Motor neuron (in vitro differentiated cells): Measurements from ENCODE around the gene RNF224. TPM values are rescaled to one million over a fixed set of nuclear protein-coding genes. Genes with fewer than 3 reads are reported as not detected.
"Not testable (repeated sequence)": the region's sequence is repeated elsewhere in the genome, so short reads cannot be mapped to it uniquely, and the experiment has no call there.

Source experiments
- ATAC-seq, 8 experiments: fragments of 200-7000 bp; cut with Tn5 transposase; replicated peaks in 6 of 8; 2 replicates each; pipeline ENCODE4 v1.8.0; 2021; ENCODE audit warnings: mild to moderate bottlenecking in 8 of 8, moderate library complexity in 8 of 8
- H3K27ac ChIP-seq, 2 donors: fragments of 250-450 bp; sonication (Bioruptor Pico); 2 replicates each; pipeline ENCODE4 v1.9.0; 2021; ENCODE audit warnings: antibody characterized with exemption in 2 of 2, mild to moderate bottlenecking in 2 of 2, moderate library complexity in 1 of 2
- H3K4me1 ChIP-seq, 2 donors: fragments of 250-450 bp; sonication (Bioruptor Pico); replicated peaks in 1 of 2; 2 replicates each; pipeline ENCODE4 v1.6.1; 2021; ENCODE audit warnings: antibody characterized with exemption in 2 of 2, mild to moderate bottlenecking in 2 of 2, moderate library complexity in 1 of 2
- H3K4me3 ChIP-seq, 5 donors: fragments of 250-450 bp; sonication (Bioruptor Pico); 2 replicates each; pipeline ENCODE4 v1.9.0; 2021; ENCODE audit warnings: antibody characterized with exemption in 5 of 5, mild to moderate bottlenecking in 5 of 5, moderate library complexity in 4 of 5
- WGBS, 10 experiments: fragments of 450-650 bp; shearing (Covaris generic); methylation state at CpG; one replicate each; pipeline ENCODE4 v1.0.0; 2022; 5-methylcytosine and 5-hydroxymethylcytosine counted together
- in situ Hi-C, 9 experiments: fragments of 400-800 bp; cut with MboI; loops; one replicate each; pipeline ENCODE4 v1.15.0; 2021; ENCODE audit warnings: low sequenced_read_pairs in 9 of 9, low pct_unique_long_range_greater_than_20kb in 2 of 9; ENCODE audit not compliant: unreplicated experiment in 9 of 9
- total RNA-seq, 8 experiments: library from RNA; unstranded; fragments of 300-600 nt; gene quantifications; 2 replicates each; pipeline versions ENCODE4 v1.2.3 to v1.2.4, GENCODE V29; 2022

Gene RNF224
- total RNA-seq, 8 experiments from 2014 or later: 0.23 to 1.1 (median 0.46) TPM

DNA sequence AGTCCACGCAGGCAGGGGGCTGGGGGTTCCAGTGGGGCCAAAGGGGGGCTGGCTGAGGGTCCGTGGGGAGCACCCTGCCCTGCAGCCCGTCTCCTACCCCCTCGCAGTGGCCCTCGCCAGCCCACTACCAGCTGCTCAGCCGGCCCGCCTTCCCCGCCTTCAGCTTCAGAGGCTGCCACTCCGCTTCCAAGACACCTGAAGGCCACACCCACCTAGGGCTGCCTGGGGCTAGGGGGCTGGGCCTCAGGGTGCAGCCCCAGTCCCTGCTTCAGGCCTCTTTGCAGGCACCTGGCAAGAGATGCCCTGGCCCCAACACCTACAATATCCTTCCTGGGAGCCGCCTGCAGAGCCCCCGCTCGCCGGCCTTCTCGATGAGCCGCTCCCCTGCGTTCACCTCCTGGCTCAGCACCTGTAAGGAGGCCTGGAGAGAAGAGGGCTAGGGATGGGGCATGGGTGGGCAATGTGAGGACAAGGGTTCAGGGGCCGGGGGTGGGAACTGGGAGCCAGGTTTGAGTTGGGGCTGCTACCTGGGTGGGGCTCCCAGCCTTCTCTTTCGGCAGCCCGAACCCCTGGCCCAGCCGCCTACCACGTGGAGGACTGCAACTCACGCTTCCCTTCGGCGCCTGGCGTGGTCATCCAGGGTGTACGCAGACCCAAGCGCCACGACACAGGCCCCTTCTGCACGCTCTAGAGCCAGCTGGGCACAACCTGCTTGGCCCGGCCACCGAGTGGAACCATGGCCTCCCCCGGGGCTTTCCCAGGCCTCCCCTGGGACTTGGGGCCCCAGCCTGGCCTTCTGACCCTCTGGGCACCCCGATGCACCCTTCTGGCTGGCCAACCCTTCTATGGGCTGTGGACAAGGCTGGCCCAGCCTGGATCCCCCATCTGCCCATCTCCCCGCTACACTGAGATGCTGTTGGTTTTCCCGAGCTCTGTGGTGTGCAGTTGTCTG lies 25.5 kb downstream of the RNF224 start:
- peaks cover 24 to 34% of the 10 kb centered on the region in 2 donors for H3K4me1 ChIP-seq
- in situ Hi-C loops: no loop called here
- WGBS, 10 experiments: 80 to 92% (median 90%) methylated on average over 1 to 2 of the region's 35 CpGs; no CpG with 5 or more reads in 7 of the 10 experiments
- no peak overlapping the region for H3K4me3 ChIP-seq
- H3K27ac ChIP-seq: no peak overlapping the region
- no peak for ATAC-seq

DNA sequence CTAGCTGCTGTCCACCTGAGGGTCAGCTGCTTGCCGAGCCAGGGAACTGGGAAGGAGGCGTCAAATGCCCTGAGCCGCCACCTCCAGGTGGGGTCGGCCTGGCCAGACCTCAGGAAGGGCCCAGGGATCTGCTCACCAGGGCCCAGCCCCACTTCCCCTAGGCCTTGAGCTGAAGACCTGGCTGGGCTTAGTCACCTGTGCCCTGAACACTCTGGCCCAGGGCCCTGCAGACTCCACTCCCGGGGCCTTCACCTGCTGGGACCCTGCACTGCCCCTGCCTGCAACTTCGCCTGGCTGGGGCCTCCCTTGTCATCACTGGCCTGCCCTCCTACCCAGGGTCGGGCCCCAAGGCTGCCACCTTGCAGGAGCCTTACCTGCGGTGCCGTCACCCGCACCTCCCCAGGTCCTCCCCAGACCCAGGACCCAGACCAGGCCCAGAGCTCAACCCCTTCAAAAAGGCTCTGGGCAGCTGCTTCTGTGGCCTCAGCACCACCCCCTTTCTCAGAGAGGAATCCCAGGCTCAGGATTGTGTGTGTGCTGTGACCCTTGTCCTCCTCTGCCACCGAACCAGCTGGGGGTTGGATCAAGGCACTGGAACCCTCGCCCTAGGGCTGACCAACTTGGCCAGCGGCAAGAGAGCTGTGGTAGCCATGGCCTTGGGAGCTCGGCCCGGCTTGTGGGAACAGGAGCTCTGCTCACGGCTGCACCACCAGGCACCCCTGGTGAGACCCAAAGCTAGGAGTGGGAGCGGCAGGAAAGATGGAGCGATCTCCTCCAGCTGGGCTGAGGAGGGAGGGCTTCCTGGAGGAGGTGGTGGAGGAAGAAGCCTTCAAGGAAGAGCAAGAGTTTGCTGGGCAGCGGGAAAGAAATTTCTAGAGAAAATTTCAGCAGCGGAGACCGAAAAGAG lies 26.7 kb downstream of the RNF224 start:
- Histone ChIP-seq H3K27ac (peak overlapping the region in 1 of 2 donors; percentile 23), H3K4me1 (peaks cover 24 to 34% of the 10 kb centered on the region in 2 donors), H3K4me3 (peak overlapping the region; percentile 61 to 99 (median 77))
- in situ Hi-C loops: no loop called here
- 0 to 68% (median 38%) methylated on average over 1 to 16 of the region's 21 CpGs; no CpG with 5 or more reads in 4 of the 10 experiments for WGBS, 10 experiments
- ATAC-seq: peak in 1 of 8 experiments; percentile 2

DNA sequence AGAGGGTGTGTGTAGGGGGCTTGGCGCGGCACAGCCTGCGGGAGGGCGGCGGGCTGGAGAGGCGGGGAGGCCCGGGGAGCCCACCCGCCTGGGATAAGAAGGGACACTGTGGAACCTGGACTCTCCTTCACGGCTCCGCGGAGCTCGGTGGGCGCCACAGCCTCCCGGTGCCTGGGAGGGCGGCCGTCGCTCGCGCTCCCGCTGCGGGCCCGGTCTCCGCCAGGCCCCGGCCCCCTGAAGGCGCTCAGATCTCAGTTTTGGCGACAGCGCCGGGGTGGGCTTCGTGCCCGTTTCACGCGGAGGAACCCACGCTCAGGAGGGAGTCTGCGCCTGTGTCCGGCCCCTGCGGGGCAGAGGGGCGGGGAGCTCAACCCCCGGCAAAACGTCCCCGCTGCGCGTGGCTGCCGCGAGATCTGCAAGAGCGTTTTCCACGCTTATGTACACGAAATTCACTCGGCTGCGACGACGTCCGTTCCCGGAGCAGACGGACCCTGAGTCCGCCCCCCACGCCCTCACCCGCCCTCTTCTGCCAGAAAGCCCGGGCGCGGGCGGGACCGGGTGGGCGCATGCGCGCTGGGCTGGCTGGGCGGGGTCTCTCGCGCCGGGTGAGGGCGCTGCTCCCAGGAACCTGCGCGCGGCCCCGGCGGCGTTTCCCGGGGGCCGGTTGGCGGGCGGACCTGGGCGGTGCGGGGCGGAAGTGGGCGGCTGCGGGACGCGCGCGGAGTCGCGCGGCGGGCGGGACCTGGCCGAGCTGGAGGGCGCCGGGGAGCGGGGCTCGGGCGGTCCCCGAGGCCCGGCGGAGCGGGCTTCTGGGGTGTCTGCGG lies 27.5 kb downstream of the RNF224 start, which contains the start of gene NELFB:
Gene NELFB (plus strand): TSS at position 704 of the 824 bp plus-strand sequence.
- ATAC-seq: peak; percentile 77 to 91 (median 83)
- in situ Hi-C loops: no loop called here
- Histone ChIP-seq H3K4me3 (peak within 1 kb of the TSS; percentile 61 to 99 (median 77)), H3K4me1 (peaks cover 24 to 34% of the 10 kb centered on the region in 2 donors), H3K27ac (peak within 1 kb of the TSS; percentile 40 to 88)
- 0% methylated on average over 2 to 26 of the region's 105 CpGs; no CpG with 5 or more reads in 7 of the 10 experiments for WGBS, 10 experiments

DNA sequence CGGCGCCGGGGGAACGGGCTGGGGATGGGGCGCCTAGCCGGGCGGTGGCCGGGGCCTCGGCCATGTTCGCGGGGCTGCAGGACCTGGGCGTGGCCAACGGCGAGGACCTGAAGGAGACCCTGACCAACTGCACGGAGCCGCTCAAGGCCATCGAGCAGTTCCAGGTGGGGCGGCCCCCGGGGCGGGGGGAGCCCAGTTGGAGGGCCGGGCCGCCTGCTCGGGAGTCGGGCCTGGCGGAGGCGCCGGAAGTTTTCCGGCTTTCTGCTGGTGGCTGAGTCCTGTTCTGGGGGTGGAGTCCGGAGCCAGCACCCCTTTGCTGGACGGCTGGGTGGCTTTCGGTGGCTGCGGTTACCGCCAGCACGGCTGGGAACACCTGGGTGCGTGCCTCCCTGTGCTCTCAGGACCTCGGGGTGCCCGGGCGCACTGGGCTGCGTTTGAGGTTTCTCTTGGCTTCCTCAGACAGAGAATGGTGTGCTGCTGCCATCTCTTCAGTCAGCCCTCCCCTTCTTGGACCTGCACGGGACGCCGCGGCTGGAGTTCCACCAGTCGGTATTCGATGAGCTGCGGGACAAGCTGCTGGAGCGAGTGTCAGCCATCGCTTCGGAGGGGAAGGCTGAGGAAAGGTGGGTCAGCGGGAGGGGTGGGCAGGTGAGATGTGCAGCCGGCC lies 28.3 kb downstream of the RNF224 start:
- peak; percentile 42 to 71 (median 49) for ATAC-seq
- 0 to 13% (median 0%) methylated on average over 1 to 16 of the region's 51 CpGs; no CpG with 5 or more reads in 5 of the 10 experiments for WGBS, 10 experiments
- peak overlapping the region; percentile 61 to 99 (median 77) for H3K4me3 ChIP-seq
- H3K27ac ChIP-seq: peak overlapping the region; percentile 40 to 88
- H3K4me1 ChIP-seq: peaks cover 24 to 34% of the 10 kb centered on the region in 2 donors
- in situ Hi-C loops: no loop called here

DNA sequence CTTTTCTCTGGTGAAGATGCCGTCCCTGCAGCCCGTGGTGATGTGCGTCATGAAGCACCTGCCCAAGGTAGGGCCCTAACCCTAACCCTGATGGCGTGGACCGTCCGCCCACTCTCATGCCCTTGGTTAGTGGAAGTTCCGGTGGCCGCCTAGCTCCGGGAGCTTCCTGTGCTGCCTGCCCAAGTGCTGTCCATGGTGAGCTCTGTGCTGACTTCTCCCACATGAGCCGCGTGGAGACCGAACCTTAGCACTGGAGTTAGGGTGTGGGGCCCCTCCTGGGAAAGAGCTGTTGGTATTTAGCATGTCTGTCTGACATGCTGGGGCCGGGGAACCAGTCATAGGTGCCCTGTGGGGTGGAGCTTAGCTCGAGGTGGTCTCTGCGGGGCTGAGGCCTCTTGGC lies 29.1 kb downstream of the RNF224 start:
- Histone ChIP-seq H3K4me1 (peaks cover 19 to 26% of the 10 kb centered on the region in 2 donors), H3K4me3 (peak overlapping the region; percentile 61 to 99 (median 77)), H3K27ac (no peak overlapping the region)
- 87 to 100% (median 89%) methylated on average over 2 to 6 of the region's 15 CpGs; no CpG with 5 or more reads in 6 of the 10 experiments for WGBS, 10 experiments
- no peak for ATAC-seq
- in situ Hi-C loops: no loop called here

DNA sequence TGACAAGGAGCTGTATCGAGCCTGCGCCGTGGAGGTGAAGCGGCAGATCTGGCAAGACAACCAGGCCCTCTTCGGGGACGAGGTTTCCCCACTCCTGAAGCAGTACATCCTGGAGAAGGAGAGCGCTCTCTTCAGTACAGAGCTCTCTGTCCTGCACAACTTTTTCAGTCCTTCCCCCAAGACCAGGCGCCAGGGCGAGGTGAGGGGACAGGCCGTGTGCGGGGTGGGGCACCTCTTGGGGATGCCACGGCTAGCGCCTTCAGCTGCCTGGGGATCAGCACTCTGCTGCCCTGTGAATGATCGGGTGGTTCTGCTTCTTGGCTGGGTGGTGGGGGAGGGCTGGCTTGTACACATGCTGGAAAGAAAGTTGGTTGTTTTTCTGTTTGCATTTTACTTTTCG lies 29.6 kb downstream of the RNF224 start:
- WGBS, 10 experiments: 67 to 100% (median 90%) methylated on average over 1 to 4 of the region's 15 CpGs; no CpG with 5 or more reads in 6 of the 10 experiments
- no peak for ATAC-seq
- Histone ChIP-seq H3K27ac (no peak overlapping the region), H3K4me1 (peaks cover 14 to 22% of the 10 kb centered on the region in 2 donors), H3K4me3 (no peak overlapping the region)
- in situ Hi-C loops: no loop called here

DNA sequence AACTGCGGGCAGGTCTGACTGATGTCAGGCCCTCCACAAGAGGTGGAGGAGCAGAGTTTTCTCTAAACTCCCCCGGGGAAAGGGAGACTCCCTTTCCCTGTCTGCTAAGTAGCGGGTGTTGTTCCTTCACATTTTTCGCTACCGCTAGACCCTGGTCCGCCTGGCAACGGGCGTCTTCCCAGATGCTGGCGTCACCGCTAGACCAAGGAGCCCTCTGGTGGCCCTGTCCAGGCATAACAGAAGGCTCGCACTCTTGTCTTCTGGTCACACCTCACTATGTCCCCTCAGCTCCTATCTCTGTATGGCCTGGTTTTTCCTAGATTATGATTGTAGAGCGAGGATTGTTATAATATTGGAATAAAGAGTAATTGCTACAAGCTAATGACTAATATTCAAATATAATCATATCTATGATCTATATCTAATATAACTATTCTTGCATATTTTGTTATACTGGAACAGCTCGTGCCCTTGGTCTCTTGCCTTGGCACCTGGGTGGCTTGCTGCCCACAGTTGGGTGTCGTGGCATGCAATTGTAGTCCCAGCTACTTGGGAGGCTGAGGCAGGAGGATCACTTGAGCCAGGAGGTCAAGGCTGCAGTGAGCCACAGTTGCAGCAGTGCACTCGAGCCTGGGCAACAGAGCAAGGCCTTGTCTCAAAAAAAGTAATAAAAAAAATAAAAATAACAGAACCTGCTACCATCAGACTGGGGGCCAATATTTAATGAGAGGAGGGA lies 35.0 kb downstream of the RNF224 start:
- H3K4me1 ChIP-seq, in situ Hi-C loops, H3K27ac ChIP-seq, H3K4me3 ChIP-seq: not testable (repeated sequence)
- peak in 1 of 8 experiments; percentile 13 for ATAC-seq
- 50 to 100% (median 76%) methylated on average over 1 to 10 of the region's 15 CpGs; no CpG with 5 or more reads in 4 of the 10 experiments for WGBS, 10 experiments

DNA sequence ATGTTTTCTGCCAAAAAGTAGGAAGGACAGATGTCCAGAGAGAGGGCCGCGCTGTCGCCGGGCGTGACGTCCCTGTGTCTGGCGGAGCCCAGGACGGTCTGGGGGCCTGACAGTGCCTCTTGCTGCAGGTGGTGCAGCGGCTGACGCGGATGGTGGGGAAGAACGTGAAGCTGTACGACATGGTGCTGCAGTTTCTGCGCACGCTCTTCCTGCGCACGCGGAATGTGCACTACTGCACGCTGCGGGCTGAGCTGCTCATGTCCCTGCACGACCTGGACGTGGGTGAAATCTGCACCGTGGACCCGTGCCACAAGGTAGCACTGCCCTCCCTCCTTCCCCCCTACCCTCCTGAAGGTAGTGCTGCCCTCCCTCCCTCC lies 35.6 kb downstream of the RNF224 start:
- in situ Hi-C loops: no loop called here
- Histone ChIP-seq H3K4me1 (peaks cover 0 to 2% of the 10 kb centered on the region in 2 donors), H3K27ac (no peak overlapping the region), H3K4me3 (no peak overlapping the region)
- 80 to 100% (median 90%) methylated on average over 4 to 12 of the region's 24 CpGs; no CpG with 5 or more reads in 6 of the 10 experiments for WGBS, 10 experiments
- peak in 2 of 8 experiments; percentile 5 to 18 for ATAC-seq

DNA sequence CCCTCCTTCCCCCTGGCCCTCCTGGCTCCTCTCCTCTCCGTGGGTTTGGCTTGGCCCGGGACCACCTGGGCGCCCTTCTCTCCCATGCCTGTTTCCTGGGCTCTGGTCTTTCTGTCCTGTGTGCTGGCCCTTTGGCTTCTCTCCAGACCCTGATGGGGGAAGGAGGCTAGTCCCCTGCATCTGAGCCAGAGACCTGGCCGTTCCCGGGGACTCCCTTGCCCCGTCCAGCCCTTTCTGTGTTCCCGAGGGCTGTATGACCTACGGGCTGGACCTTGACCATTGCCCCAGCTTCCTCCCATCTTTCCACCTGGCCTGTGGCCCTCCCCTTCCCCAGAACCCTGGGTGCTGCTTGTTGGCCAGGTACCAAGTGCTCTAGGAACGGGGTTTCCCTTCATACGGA lies 36.2 kb downstream of the RNF224 start:
- Histone ChIP-seq H3K27ac (no peak overlapping the region), H3K4me1 (peaks cover 0 to 2% of the 10 kb centered on the region in 2 donors), H3K4me3 (no peak overlapping the region)
- in situ Hi-C loops: no loop called here
- ATAC-seq: no peak
- 33 to 100% (median 94%) methylated on average over 2 to 6 of the region's 10 CpGs; no CpG with 5 or more reads in 7 of the 10 experiments for WGBS, 10 experiments

DNA sequence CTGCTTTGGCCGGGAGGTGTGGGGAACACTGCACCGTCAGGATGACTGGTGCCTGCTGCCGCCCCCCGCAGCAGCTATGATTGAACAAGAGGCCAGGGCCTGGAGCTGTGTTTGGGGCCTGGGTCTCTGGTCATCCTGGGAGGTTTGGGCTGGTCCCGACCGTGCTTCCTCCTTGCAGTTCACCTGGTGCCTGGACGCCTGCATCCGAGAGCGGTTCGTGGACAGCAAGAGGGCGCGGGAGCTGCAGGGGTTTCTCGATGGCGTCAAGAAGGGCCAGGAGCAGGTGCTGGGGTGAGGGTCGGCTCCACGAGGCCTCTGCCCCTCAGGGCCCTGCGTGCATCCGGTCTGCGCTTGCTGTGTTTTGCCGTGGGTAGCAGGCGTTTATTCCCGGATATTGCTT lies 36.8 kb downstream of the RNF224 start:
- no peak overlapping the region for H3K27ac ChIP-seq
- H3K4me1 ChIP-seq: peaks cover 0 to 2% of the 10 kb centered on the region in 2 donors
- WGBS, 10 experiments: 80 to 93% (median 90%) methylated on average over 2 to 20 of the region's 22 CpGs; no CpG with 5 or more reads in 6 of the 10 experiments
- in situ Hi-C loops: no loop called here
- no peak overlapping the region for H3K4me3 ChIP-seq
- no peak for ATAC-seq

DNA sequence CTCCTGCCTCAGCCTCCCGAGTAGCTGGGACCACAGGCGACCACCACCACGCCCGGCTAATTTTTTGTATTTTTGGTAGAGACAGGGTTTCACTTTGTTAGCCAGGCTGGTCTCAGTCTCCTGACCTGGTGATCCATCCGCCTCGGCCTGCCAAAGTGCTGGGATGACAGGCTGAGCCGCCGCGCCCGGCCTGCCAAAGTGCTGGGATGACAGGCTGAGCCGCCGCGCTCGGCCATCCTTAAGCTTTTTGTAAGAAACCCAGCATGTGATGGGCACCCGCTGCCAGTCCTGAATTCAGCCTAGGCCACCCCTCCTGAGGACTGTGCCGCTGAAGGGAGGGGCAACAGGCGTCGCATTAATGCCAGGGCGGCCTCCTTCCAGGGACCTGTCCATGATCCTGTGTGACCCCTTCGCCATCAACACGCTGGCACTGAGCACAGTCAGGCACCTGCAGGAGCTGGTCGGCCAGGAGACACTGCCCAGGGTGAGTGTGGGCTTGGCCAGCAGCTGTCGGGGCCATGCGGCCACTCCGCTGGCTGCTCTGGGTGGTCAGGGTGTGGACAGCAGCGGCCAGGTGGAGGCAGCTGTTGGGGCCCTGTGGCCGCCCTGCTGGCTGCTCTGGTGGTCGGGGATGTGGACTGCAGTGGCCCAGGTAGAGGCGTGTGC lies 38.3 kb downstream of the RNF224 start:
- in situ Hi-C loops: no loop called here
- peaks cover 0 to 2% of the 10 kb centered on the region in 2 donors for H3K4me1 ChIP-seq
- peak in 2 of 8 experiments; percentile 6 to 7 for ATAC-seq
- no peak overlapping the region for H3K4me3 ChIP-seq
- no peak overlapping the region for H3K27ac ChIP-seq
- WGBS, 10 experiments: 60 to 100% (median 100%) methylated on average over 1 to 4 of the region's 29 CpGs; no CpG with 5 or more reads in 1 of the 10 experiments
